ENCODE data around the gene CAMK2A.

- TF ChIP-seq EZH2 (IDR thresholded peaks at IDR 0.05; ENCODE audit: insufficient read depth, poor library complexity, severe bottlenecking) (no peak), EZH2phosphoT487 (IDR thresholded peaks at IDR 0.05; ENCODE audit: insufficient read depth, low read depth) (no peak)
Observed at GRCh38 chr5:150307617-150308426, 18.2 kb upstream of the CAMK2A start.
